Osteoblast (primary cell): ENCODE measurements around the gene COQ8B. TPM values are rescaled to one million over a fixed set of nuclear protein-coding genes. Genes with fewer than 3 reads are reported as not detected.

ENCODE experiments used
- DNase-seq: peaks from one replicate; pipeline ENCODE4 v3.0.0; 2011; ENCODE audit warnings: low spot score, mixed read lengths; ENCODE audit not compliant: insufficient read length; ENCODE audit errors: missing footprints
- H2AFZ ChIP-seq: 2 replicates; pipeline ENCODE4 v1.6.0; 2011; ENCODE audit warnings: mild to moderate bottlenecking, low read length
- H3K27ac ChIP-seq: 2 replicates; pipeline ENCODE4 v1.5.1; 2011; ENCODE audit warnings: mild to moderate bottlenecking, low read depth, low read length, moderate library complexity
- H3K27me3 ChIP-seq: 2 replicates; pipeline ENCODE4 v1.6.0; 2012; ENCODE audit warnings: mild to moderate bottlenecking, control low read depth, inconsistent platforms, low read length, moderate library complexity; ENCODE audit not compliant: insufficient read depth
- H3K36me3 ChIP-seq: 2 replicates; pipeline ENCODE4 v1.5.1; 2011; ENCODE audit warnings: mild to moderate bottlenecking, low read length, control low read depth, moderate library complexity; ENCODE audit not compliant: insufficient read depth
- H3K4me1 ChIP-seq: 2 replicates; pipeline ENCODE4 v1.5.1; 2011; ENCODE audit warnings: mild to moderate bottlenecking, low read length, control low read depth, moderate library complexity; ENCODE audit not compliant: insufficient read depth
- H3K4me2 ChIP-seq: 2 replicates; pipeline ENCODE4 v1.6.0; 2011; ENCODE audit warnings: mild to moderate bottlenecking, low read length; ENCODE audit not compliant: insufficient read depth
- H3K4me3 ChIP-seq: fragments of 200-600 bp; sonication (generic); 3 replicates; pipeline ENCODE4 v1.5.1; 2012; ENCODE audit warnings: mild to moderate bottlenecking, low read length, inconsistent platforms; ENCODE audit not compliant: insufficient read depth
- H3K79me2 ChIP-seq: 2 replicates; pipeline ENCODE4 v1.6.0; 2012; ENCODE audit warnings: mild to moderate bottlenecking, low read length, control low read depth, inconsistent platforms; ENCODE audit not compliant: insufficient read depth
- H3K9me3 ChIP-seq: 2 replicates; pipeline ENCODE4 v1.5.1; 2011; ENCODE audit warnings: low read depth, low read length, control low read depth
- H4K20me1 ChIP-seq: 2 replicates; pipeline ENCODE4 v1.6.0; 2012; ENCODE audit warnings: mild to moderate bottlenecking, low read length, control low read depth; ENCODE audit not compliant: insufficient read depth
- total RNA-seq: library from RNA; depleted of rRNA; stranded (reverse); fragments of >200 nt; gene quantifications from 2 replicates; pipeline ENCODE4 v1.2.3, GENCODE V29; 2012
- TF ChIP-seq, protein P1 (sequence below): IDR thresholded peaks from 2 replicates; pipeline ENCODE4 v1.5.1; 2011; ENCODE audit warnings: mild to moderate bottlenecking, low read depth, low read length, moderate library complexity; ENCODE audit errors: extremely low read depth

COQ8B gene
- total RNA-seq, 1 donor = 32.9 TPM

DNA sequence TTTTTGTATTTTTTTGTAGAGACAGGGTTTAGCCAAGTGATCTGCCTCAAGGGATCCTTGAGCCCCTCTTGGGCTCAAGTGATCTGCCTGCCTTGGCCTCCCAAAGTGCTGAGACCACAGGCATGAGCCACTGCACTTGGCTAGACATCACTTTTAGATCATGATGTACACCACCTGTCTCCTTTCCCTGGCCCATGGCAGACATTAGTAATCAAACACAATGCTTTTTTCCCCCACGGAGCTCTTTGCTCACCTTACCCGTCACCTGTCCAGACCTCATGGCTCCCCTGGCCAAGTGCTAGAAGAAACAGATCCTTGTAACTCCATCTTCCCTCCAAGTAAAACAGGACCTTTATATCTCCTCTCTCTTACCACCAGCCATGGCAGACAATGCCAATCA, 44.6 kb downstream of the COQ8B start:
- H3K79me2 ChIP-seq = no peaks in the 10 kb centered on the region
- no peak overlapping the region for H3K27ac ChIP-seq
- H3K36me3 ChIP-seq = peaks cover 90% of the 10 kb centered on the region
- no peaks in the 10 kb centered on the region for H3K4me1 ChIP-seq
- H3K27me3 ChIP-seq = no peaks in the 10 kb centered on the region
- no peaks in the 10 kb centered on the region for H3K9me3 ChIP-seq
- TF ChIP-seq, protein P1, sequence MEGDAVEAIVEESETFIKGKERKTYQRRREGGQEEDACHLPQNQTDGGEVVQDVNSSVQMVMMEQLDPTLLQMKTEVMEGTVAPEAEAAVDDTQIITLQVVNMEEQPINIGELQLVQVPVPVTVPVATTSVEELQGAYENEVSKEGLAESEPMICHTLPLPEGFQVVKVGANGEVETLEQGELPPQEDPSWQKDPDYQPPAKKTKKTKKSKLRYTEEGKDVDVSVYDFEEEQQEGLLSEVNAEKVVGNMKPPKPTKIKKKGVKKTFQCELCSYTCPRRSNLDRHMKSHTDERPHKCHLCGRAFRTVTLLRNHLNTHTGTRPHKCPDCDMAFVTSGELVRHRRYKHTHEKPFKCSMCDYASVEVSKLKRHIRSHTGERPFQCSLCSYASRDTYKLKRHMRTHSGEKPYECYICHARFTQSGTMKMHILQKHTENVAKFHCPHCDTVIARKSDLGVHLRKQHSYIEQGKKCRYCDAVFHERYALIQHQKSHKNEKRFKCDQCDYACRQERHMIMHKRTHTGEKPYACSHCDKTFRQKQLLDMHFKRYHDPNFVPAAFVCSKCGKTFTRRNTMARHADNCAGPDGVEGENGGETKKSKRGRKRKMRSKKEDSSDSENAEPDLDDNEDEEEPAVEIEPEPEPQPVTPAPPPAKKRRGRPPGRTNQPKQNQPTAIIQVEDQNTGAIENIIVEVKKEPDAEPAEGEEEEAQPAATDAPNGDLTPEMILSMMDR = no peak
- H2AFZ ChIP-seq = no peak overlapping the region
- peak; percentile 21 for DNase-seq
- H3K4me3 ChIP-seq = no peak overlapping the region
- H4K20me1 ChIP-seq = peaks cover 24% of the 10 kb centered on the region
- H3K4me2 ChIP-seq = no peak overlapping the region

DNA sequence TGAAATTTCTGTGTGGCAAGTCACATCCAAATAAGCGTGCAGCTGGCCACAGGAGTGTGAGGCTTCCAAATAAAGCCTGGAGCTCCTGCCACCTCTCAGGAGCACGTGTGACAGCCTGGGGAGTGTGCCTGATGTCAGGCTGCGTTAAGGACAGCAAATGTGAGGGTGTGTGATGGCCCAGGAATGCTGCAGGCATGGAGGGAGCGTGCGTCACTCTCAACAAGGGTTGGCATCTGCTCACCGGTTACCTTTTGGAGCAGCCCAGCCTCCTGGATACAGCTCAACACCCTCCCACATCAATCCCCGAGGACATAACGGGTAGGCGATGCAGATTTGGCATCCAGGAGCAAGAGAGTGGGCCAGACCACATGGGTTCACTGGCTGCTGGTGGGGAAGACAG, 45.3 kb downstream of the COQ8B start:
- TF ChIP-seq, protein P1 = no peak
- DNase-seq = no peak
- Histone ChIP-seq H3K36me3 (peaks cover 88% of the 10 kb centered on the region), H3K79me2 (no peaks in the 10 kb centered on the region), H3K9me3 (no peaks in the 10 kb centered on the region), H3K4me3 (no peak overlapping the region), H4K20me1 (peaks cover 24% of the 10 kb centered on the region), H2AFZ (no peak overlapping the region), H3K4me1 (peaks cover 3% of the 10 kb centered on the region), H3K27ac (no peak overlapping the region), H3K27me3 (no peaks in the 10 kb centered on the region), H3K4me2 (no peak overlapping the region)

DNA sequence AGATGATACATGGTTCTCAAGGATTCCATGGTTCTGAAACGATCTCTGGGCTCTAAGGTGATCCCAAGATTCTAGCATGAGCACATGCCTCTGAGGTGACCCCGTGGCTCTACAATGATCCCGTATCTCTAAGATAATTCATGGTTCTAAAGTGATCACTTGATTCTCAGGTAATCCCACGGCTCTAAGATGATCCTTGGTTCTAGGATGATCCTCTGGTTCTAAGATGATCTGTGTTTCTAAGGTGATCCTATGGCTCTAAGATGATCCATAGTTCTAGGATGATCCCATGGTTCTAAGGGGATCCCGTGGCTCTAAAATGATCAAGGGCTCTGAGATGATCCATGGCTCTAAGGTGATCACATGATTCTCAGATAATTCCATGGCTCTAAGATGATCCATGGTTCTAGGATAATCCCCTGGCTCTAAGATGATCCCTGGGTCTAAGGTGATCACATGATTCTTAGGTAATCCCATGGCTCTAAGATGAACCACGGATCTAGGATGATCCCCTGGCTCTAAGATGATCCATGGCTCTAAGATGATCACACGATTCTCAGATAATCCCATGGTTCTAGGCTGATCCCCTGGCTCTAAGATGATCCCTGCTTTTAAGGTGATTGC, 47.6 kb downstream of the COQ8B start:
- peaks cover 66% of the 10 kb centered on the region for H3K36me3 ChIP-seq

DNA sequence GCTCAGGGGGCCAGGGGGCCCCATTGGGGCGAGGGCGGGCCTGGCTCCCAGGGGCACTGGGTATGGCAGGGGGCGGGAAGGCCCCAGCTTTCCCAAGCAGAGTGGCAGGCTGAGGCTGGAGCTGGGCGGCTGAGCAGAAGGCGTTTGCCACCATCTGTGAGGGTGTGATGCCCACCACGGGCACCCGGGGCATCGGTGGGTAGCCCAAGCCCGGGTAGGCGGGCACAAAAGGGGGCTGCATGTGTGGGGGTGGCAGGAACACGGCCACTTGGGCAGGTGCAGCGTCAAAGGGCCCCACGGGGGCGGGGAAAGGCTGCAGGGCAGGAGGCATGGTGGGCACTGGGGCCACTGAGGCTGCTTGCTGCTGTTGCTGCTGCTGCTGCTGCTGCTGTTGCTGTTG, 49.1 kb downstream of the COQ8B start:
- Histone ChIP-seq H3K27ac (no peak overlapping the region), H3K4me3 (no peak overlapping the region), H3K4me1 (peaks cover 17% of the 10 kb centered on the region), H3K4me2 (no peak overlapping the region), H3K27me3 (no peaks in the 10 kb centered on the region), H3K9me3 (no peaks in the 10 kb centered on the region), H2AFZ (no peak overlapping the region), H3K36me3 (peaks cover 52% of the 10 kb centered on the region), H4K20me1 (peaks cover 14% of the 10 kb centered on the region), H3K79me2 (no peaks in the 10 kb centered on the region)
- DNase-seq = peak; percentile 27
- TF ChIP-seq, protein P1 = no peak

More for the DNA sequence above, 47.6 kb downstream of the COQ8B start:
- Histone ChIP-seq H3K9me3 (no peaks in the 10 kb centered on the region), H3K79me2 (no peaks in the 10 kb centered on the region), H3K4me1 (peaks cover 6% of the 10 kb centered on the region), H3K4me2 (no peak overlapping the region), H3K4me3 (no peak overlapping the region), H3K27ac (no peak overlapping the region), H4K20me1 (peaks cover 18% of the 10 kb centered on the region), H3K27me3 (no peaks in the 10 kb centered on the region), H2AFZ (no peak overlapping the region)
- DNase-seq = peak; percentile 34
- TF ChIP-seq, protein P1 = no peak
